ENCODE results near the gene FGGY.
"Not testable (repeated sequence)": the region's sequence is repeated elsewhere in the genome, so short reads cannot be mapped to it uniquely, and the experiment has no call there.

Gene FGGY

DNA sequence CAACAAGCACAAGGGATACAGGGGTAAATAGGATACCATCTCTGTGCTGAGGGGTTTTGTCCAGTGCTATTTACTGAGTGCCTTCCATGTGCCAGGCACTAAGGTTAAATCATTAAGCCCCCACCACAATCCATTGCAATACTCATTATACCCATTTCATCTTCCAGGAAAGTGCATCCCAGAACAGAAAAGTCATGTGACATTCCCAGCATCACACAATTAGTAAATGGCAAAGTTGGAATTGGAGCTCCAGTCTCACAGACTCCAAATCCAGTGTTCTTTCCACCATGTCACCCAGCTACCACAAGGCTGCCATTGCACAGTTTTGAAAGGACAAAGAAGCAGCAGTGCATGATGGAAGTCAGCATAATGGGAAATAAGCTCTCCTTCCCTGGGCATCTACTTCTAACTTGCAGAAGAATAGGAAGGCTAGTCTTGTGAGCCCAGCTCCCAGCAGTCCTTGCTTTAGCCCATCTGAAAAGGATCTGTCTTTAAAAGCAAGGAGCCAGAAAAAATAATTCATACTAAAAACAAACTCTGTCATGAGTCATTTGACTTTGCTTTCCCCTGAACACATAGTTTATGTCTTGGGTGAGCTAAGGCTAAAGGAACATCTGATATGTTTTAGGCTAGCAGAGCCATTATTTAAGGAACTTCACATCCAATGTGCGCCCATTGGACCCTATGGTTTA lies 406.5 kb downstream of the FGGY start:
- DNase-seq (ENCODE audit: low spot score) = no peak

- no peak for DNase-seq (ENCODE audit: low spot score)
Measured at GRCh38 chr1:59703918-59704378, 407.1 kb downstream of the FGGY start.

DNA sequence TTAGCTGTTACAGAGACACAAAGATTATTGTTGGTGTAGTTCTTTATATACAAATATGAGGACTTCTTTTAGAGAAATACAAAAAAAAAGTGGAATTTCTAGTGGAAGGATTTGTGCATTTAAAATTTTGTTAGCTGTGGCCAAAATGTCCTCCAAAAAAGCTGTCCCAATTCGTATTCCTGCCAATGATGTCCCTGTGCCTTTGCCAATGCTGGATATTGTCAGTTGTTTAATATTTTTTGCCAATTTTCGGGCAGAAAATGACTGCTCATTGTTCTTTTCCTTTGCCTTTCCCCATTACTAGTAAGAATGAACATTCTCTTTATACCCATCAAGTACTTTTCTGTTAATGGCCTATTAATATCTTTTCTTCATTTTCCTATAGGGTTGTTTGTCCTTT lies 407.8 kb downstream of the FGGY start:
- DNase-seq (ENCODE audit: low spot score) = peak; percentile 44

DNA sequence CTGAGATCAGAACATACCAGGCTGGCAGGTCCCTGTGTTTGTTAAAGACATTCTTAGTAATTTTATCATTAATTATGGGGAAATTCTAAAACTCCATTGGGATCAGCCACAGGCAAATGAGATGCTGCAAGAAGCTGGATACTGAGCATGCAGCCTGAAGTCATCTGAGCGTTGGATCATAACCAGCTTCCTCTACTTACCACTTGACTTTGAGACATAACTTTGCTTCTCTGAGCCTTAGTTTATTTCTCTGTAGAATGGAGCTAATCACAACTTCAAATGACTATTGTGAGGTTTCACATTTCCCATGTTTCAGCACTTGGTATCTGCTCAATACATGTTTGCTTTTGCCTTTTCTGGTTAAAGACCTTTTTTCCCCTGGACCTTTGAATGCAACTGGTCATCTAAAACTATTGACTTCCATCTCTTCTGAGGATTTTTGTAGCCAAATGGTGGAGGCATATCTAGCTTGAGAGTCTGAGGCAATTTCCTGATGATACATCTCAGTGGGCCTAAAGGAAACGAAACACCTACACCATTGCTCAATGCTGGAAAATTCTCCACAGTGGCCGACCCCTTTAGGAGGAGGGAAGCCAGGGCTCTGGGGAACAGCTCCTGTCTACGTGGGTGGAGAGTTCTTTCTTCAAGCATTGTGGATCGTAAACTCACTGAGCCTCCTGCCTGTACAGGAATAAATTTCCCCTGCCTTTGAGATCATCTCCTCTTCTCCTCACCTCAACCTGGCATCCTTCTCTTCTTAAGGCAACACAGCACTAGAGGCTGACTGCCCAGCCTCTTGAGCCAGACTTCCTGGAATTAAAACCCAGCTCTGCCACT lies 408.8 kb downstream of the FGGY start:
- DNase-seq (ENCODE audit: low spot score) = no peak

GRCh38 chr1:59706303-59706599 lies 409.4 kb downstream of the FGGY start:
- DNase-seq (ENCODE audit: low spot score) = no peak

DNA sequence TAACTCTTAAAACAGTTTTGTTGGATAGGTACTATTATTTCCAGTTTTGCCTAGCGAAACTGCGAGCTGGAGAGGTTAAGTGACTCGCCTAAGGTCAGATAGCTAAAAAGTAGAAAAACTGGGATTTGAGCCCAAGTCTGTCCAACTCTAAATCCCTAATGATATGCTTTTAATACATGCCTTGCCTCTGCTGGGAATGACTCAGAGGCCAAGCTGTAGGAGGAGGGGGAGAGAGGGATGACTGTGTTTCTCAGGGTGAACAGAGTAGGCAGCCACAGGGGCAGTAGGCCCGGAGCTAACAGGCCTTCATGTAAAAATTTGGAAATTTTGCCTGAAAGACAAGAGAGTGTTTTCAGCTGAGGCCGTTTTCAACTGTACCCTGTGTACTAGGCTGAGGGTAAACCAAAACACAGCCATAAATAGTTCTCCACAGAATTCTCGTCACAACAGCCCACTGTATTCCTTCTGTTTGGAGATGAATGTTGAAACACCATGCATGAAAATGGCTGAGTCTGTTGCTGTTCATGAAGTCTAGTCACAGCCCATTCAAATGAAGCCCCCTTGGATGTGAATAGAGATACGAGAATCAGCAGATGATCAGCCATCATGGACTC lies 410.4 kb downstream of the FGGY start:
- no peak for DNase-seq (ENCODE audit: low spot score)

GRCh38 chr1:59709333-59709732 lies 412.4 kb downstream of the FGGY start:
- no peak for DNase-seq (ENCODE audit: low spot score)

GRCh38 chr1:59710920-59711319 lies 414.0 kb downstream of the FGGY start:
- not testable (repeated sequence) for DNase-seq (ENCODE audit: low spot score)

DNA sequence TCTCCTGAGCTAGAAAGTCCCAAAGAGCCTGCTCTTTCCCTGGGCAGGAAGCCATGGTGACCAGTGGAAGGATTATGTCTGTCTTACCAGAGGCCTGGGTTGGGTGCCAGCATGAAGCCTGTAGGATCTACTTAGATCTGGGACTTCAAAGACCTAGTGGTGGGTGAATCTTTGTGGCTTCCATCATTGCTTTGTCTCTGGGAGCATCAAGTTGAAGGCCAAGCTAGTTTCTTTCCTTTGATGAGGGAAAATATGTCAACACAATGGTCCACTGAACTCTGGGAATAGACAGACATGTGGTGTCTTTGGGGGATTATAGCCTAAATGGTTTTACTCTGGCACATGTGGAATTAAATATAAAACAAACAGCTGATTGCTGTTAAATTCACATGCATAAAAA lies 417.3 kb downstream of the FGGY start:
- DNase-seq (ENCODE audit: low spot score) = no peak

GRCh38 chr1:59714966-59715365 lies 418.1 kb downstream of the FGGY start:
- DNase-seq (ENCODE audit: low spot score) = peak; percentile 26

DNA sequence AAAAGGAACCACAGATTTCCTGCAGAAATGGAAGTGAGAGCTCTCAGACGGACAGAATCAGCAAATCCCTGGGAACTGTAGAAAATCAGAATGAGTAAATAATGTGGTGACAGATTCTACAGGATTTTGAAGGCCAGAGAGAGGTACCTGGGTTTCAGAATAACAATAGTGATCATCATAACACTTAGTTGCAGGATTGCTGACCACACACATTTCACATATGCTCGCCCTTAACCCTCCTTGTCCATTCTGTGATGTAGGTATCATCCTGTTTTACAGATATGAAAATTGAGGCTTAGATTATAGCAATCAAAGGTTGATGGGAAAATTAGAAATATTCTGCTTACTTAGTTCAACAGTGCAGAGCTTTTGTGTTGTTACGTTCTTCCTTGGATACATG lies 419.9 kb downstream of the FGGY start:
- no peak for DNase-seq (ENCODE audit: low spot score)

DNA sequence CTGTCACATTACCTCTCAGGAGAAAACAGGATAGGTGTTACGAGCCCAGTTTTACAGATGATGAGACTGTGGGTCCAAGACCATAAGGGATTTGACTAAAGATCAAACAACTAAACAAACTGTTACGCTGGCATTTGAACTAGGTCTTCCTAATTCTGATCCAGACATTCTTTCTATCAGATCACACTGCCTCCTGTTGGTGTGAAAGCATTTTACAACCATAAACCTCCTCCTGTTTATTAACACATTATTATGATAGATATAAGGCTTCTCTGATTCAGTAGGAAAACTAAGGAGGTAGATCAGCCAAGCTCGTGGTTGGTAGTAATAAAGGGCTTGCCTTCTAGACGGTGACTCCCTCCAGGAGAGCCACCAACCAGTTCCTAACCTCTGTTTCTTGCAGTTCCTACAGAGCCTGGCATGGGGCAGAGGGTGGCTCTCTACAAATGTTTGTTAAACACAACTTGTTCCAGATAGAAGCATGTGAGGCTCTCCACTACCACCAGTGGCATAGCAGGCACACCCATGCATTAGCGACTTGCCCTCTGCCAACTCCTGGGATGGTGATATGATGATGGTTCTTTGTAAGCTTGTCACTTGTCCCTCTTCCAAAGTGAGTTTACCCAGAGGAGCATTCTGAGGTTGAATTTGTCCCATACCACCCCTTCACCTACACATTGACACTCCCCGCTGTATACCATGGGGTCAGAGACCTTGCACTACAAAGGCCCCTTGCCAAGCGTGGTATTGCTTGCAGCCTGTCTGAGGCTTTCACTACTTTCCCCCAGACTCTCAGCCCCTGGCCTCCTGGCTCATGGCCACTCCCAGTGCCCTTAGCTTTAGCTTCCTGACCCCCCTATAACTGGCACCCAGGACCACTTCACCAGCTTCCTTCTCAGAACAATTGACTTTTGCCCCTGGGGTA lies 421.4 kb downstream of the FGGY start:
- no peak for DNase-seq (ENCODE audit: low spot score)

GRCh38 chr1:59718989-59719360 lies 422.1 kb downstream of the FGGY start:
- DNase-seq (ENCODE audit: low spot score) = no peak

DNA sequence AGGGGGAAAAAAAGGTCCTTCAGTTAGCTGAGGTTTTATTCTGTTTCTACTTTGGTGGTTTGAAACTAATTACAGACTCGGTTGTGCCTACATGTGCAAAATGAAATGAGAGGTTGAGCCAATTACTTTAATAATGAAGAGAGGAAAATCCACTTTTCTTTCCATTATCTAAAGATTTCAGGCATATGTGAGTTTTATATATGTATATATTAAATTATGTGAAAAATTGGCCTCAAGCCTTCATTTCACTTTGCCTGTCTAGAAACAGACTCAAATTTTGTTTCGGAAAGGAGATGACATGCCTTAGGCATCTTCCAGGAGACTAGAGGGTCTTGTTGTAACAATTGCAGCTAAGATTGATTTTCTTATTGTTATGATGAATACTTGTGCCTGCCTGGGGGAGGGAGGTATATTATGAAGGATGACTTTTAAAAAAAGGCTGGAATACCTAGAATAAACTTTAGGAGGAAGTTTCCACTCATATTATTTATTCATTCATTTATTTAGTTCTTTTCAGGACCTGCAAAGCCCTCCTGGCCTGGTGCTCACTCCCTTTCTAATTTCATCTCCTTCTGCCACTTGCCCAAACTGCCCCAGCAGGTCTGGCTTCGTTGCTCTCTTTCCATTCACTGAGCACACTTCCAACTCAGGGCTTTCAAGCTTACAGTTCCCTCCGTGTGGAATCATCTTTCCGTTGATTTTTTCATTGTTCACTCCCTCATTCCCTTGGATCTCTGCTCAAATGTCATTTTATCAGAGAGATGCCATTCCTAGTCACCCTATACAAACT lies 423.6 kb downstream of the FGGY start:
- DNase-seq (ENCODE audit: low spot score) = no peak

DNA sequence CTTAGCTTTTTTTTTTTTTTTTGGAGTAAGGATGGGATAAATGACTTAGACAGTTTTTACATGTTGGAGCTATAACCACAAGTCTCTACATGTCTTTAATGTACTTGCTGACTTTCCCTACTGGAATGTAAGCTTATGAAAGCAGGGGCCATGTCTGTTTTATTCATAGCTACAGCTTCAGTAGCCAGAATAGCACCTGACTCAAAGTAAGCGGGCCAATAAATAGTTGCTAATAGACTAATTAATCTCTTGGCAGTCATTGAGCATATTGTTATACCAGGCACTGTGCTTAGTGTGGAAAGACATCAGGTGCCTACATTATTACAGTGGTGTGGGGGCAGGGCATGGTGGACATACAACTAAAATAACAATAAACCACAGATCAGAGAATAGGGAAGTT lies 433.4 kb downstream of the FGGY start:
- no peak for DNase-seq (ENCODE audit: low spot score)

- peak; percentile 60 for DNase-seq (ENCODE audit: low spot score)
Measured at GRCh38 chr1:59730759-59731478, 434.0 kb downstream of the FGGY start.

GRCh38 chr1:59731591-59731990 lies 434.7 kb downstream of the FGGY start:
- DNase-seq (ENCODE audit: low spot score) = no peak

DNA sequence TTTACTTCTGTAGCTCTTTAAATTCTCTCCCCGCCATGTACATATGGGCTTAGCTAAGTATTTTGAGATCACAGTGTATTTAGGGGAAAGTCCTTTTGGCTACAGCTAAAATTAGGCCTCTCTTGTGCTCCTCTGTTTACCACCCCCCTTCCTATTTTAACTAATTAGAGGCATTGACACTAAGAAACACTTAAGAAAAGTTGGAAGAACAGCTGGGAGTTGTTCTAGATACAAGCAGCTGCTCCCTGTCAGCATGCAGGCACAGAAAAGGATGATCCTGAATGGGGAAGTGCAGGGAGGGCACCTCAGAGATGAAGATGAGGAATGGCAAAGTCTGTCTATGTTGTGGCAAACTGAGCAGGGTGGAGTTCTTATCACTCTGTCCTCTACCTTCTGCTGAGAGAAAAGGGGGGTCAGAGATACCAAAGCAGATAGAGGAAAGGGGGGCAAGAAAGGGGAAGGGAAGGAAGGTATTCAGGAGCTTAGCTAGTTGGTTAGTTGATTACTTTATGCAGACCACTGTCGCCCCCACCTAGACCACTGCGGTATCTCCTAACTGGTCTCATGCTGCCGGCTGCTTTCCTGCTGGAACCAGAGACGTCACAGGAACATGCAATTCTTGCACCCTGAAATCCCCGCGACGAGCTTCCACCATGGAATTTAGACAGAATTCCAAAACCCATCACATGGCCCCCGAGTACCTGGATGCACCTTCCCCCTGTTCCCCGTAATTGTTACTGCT lies 435.5 kb downstream of the FGGY start:
- DNase-seq (ENCODE audit: low spot score) = no peak

DNA sequence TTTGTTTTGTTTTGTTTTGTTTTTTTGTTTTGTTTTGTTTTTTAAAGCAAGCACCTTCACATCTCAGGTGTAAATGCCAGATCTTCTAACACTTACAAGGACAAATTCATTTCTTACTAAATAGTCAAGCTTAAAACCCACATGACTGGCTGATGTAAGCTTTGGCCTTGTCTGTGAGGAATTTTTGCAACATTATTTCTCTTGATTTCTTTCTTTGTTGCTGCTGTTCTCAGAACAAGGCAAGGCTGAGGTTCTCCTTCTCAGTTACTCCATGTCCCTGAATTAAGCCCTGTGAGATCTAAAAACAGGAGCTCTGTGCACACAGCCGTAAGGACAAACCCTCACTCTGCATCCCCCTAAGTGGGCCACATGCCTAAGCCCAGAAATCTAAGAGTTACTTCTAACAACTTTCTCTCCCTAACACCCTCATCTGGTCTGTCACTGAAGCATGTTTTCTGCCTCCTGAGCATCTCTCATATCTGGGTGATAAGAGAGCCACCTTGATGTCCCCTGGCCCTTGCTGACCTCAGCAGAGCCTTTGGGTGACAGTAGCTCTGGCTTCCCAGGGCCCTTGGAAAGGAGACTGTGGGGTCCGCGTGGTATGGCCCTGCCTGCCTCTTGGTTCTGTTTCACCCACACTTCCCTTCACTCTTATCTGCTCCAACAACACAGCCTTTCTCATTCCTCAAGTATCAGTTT lies 436.7 kb downstream of the FGGY start:
- DNase-seq (ENCODE audit: low spot score) = no peak

Data from globus pallidus (tissue), 1 donor.